ENCODE results near the gene HOXB7.

Gene HOXB7

GRCh38 chr17:48577946-48578615 is 32.7 kb downstream of the HOXB7 start, which contains the start of gene HOXB4:
TSS of gene HOXB4 (minus strand) at chr17:48578350. CDS start at chr17:48578319, 31 bp downstream.
- DNase-seq, result no peak

- DNase-seq, result no peak
Measured at GRCh38 chr17:48577330-48577945, 33.4 kb downstream of the HOXB7 start.

- DNase-seq, result no peak
Measured at GRCh38 chr17:48576479-48577309, 34.1 kb downstream of the HOXB7 start.

GRCh38 chr17:48575673-48576478 is 34.9 kb downstream of the HOXB7 start:
- no peak for DNase-seq

GRCh38 chr17:48575066-48575582 is 35.7 kb downstream of the HOXB7 start:
- no peak for DNase-seq

- no peak for DNase-seq
Measured at GRCh38 chr17:48574505-48575065, 36.2 kb downstream of the HOXB7 start.

- DNase-seq, result no peak
Measured at GRCh38 chr17:48571826-48572417, 38.9 kb downstream of the HOXB7 start.

GRCh38 chr17:48571024-48571818 is 39.6 kb downstream of the HOXB7 start:
- DNase-seq, result no peak

- no peak for DNase-seq
Measured at GRCh38 chr17:48570325-48571023, 40.3 kb downstream of the HOXB7 start.

- no peak for DNase-seq
Measured at GRCh38 chr17:48569674-48570324, 41.0 kb downstream of the HOXB7 start.

- no peak for DNase-seq
Measured at GRCh38 chr17:48569240-48569582, 41.6 kb downstream of the HOXB7 start.

- DNase-seq, result no peak
Measured at GRCh38 chr17:48568499-48569239, 42.1 kb downstream of the HOXB7 start.

GRCh38 chr17:48567646-48568354 is 43.0 kb downstream of the HOXB7 start:
- no peak for DNase-seq

GRCh38 chr17:48567209-48567608 is 43.6 kb downstream of the HOXB7 start:
- no peak for DNase-seq

- DNase-seq, result no peak
Measured at GRCh38 chr17:48566717-48567116, 44.1 kb downstream of the HOXB7 start.

GRCh38 chr17:48565925-48566710 is 44.7 kb downstream of the HOXB7 start:
- no peak for DNase-seq

GRCh38 chr17:48565022-48565554 is 45.7 kb downstream of the HOXB7 start:
- DNase-seq, result no peak

Data from right forelimb (tissue), 1 donor.